ENCODE data around the gene KDM4D. TPM values are rescaled to one million over a fixed set of nuclear protein-coding genes. Genes with fewer than 3 reads are reported as not detected.
"Not testable (repeated sequence)": the region's sequence is repeated elsewhere in the genome, so short reads cannot be mapped to it uniquely, and the experiment has no call there.

Gene KDM4D
- total RNA-seq, 1 experiment from 2014 or later, result 3.3 TPM

DNA sequence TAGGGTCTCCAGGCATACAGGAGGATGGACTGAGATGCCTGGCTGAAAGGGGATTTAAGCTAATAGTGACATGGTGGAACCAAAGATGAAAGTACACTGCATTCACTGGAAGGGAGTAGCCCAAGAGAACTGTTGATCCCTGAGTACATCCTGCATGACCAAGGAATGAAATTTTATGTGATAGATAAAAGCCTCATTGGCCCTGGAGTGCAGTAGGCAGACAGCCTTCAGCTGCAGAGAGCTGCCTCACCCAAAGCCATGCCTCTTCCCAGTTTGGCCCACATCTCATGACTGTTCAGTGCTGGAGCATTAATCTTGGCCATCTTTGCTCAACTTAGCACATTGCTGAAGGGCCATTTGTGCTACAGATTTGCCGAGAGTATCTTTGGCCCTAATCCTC lies 59.5 kb downstream of the KDM4D start:
- Histone ChIP-seq H3K4me3 (ENCODE audit: insufficient read depth, low read depth, low read length) (no peak overlapping the region), H3K36me3 (replicated peaks; ENCODE audit: control insufficient read depth, insufficient read depth, low read length) (no peaks in the 10 kb centered on the region)
- no peak for DNase-seq

DNA sequence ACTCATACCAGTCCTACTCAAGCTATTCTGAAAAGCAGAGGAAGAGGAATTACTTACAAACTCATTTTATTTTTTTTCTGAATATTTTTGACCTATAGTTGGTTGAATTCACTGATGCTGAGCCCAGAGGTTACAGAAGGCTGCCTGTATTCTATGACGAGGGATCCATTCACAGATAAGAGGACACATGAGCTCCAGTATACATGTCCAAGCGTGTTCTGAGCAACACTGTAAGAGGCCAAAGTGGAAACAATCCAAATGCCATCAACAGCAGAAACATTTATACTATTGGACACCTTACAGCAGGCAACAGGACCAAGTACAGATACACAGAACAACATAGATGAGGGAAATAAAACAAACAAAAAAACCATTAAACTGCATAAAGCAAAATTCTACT lies 61.8 kb downstream of the KDM4D start:
- no peak for DNase-seq
- no peaks in the 10 kb centered on the region for H3K36me3 ChIP-seq (replicated peaks; ENCODE audit: control insufficient read depth, insufficient read depth, low read length)
- H3K4me3 ChIP-seq (ENCODE audit: insufficient read depth, low read depth, low read length), result no peak overlapping the region
- no peaks in the 10 kb centered on the region; the same call in 1 of the 2 replicates for H3K27me3 ChIP-seq (ENCODE audit: control insufficient read depth, insufficient read depth, low read length)

More for the DNA sequence above, 59.5 kb downstream of the KDM4D start:
- no peaks in the 10 kb centered on the region; the same call in 1 of the 2 replicates for H3K27me3 ChIP-seq (ENCODE audit: control insufficient read depth, insufficient read depth, low read length)

DNA sequence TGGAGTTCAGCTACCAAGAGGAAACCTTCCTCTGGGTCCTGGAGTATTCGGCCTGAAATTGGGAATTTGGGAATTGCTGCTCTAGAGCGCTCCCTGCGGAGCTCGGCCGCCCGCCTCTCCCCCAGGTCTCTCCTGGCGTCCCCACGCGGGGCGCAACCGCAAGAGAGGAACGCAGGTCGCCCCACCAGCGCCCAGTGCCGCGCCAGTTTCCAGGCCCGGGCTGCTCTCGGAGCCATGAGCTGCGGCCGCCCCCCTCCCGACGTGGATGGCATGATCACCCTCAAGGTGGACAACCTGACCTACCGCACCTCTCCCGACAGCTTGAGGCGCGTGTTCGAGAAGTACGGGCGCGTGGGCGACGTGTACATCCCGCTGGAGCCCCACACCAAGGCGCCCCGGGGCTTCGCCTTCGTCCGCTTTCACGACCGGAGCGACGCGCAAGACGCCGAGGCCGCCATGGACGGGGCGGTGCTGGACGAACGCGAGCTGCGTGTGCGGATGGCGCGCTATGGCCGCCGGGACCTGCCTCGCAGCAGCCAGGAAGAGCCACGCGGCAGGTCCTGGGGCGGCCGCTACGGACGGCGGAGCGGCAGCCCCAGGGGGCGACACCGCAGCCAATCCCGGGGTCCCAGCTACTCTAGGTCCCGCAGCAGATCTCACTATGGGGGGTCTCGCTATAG lies 64.0 kb downstream of the KDM4D start:
- not testable (repeated sequence) for H3K4me3 ChIP-seq (ENCODE audit: insufficient read depth, low read depth, low read length); H3K27me3 ChIP-seq (ENCODE audit: control insufficient read depth, insufficient read depth, low read length); H3K36me3 ChIP-seq (replicated peaks; ENCODE audit: control insufficient read depth, insufficient read depth, low read length); DNase-seq

DNA sequence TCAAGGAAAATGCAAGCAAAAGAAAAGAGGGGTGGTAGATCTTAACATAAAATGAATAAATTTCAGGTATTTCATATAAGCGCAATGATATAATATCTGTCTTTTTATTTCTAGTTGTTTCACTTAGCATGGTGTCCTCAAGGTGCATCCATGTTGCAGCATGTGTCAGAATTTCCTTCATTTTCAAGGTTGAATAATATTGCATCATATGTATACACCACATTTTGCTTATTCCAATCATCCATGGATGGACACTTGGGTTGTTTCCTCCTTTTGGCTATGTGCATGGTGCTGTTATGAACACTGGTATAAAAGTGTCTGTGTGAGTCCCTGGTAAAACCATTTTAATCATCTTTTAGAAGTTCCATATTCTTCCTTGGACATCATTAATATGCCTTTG lies 68.7 kb downstream of the KDM4D start:
- no peak for DNase-seq
- Histone ChIP-seq H3K27me3 (ENCODE audit: control insufficient read depth, insufficient read depth, low read length) (no peaks in the 10 kb centered on the region), H3K36me3 (replicated peaks; ENCODE audit: control insufficient read depth, insufficient read depth, low read length) (no peaks in the 10 kb centered on the region), H3K4me3 (ENCODE audit: insufficient read depth, low read depth, low read length) (no peak overlapping the region)

DNA sequence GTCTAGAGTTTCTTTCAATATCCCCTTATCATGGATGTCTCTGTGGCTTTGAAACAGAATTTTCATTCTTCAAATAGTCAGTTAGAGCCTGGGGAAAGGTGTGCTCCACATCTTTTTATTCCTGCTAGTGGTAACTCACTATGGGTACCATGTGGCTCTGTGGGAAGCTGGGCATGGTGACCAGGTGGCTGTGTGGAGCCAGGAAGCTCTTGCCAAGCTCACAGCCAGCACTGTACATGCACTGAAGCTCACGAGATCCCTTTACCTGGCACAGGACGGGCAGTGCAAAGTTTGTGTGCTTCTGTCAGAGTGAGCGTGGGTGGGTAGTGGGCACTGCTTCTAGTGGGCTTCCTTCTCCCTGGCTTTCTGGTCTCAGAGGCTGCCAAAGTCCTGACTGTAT lies 69.4 kb downstream of the KDM4D start:
- H3K36me3 ChIP-seq (replicated peaks; ENCODE audit: control insufficient read depth, insufficient read depth, low read length), result no peaks in the 10 kb centered on the region
- DNase-seq, result no peak
- no peaks in the 10 kb centered on the region for H3K27me3 ChIP-seq (ENCODE audit: control insufficient read depth, insufficient read depth, low read length)

DNA sequence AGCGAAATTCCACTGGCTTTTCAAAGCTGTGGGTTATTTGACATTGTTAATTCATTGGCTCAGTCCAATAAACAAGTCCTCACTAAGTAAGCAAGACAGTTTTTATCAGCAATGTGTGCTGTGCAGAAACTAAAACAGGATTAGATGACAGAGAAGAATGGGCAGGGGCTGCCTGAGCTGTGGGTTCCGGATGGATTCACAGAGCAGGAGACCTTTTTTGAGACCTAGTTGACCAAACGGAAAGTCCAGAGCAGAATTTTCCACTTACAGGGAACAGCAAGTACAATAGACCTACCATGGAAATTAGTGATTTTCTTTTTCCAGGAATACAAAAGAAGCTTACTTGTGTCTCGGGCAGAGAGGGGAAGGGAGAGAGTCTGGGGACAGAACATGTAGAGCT lies 70.5 kb downstream of the KDM4D start:
- DNase-seq, result no peak
- no peak overlapping the region for H3K4me3 ChIP-seq (ENCODE audit: insufficient read depth, low read depth, low read length)
- no peaks in the 10 kb centered on the region for H3K36me3 ChIP-seq (replicated peaks; ENCODE audit: control insufficient read depth, insufficient read depth, low read length)
- no peaks in the 10 kb centered on the region for H3K27me3 ChIP-seq (ENCODE audit: control insufficient read depth, insufficient read depth, low read length)

More for the DNA sequence above, 69.4 kb downstream of the KDM4D start:
- H3K4me3 ChIP-seq (ENCODE audit: insufficient read depth, low read depth, low read length), result no peak overlapping the region

DNA sequence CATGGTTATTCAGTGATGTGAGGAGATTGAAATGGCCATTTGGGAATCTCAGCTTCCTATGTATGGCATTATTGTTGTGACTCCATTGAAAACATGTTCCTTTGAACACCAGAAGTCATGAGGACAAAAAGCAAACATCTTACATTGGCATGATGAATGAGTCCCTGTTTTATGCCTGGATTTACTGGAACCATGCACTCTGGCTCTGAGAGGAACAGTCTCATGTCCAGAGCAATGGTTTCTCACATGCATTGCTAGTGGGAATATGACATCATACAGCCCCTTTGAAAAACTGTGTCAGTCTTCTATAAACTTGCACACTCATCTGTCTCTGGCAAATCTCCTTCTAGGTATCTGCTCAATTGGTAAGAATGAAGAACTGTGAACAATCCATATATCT lies 72.3 kb downstream of the KDM4D start:
- no peaks in the 10 kb centered on the region for H3K27me3 ChIP-seq (ENCODE audit: control insufficient read depth, insufficient read depth, low read length)
- H3K4me3 ChIP-seq (ENCODE audit: insufficient read depth, low read depth, low read length), result no peak overlapping the region
- H3K36me3 ChIP-seq (replicated peaks; ENCODE audit: control insufficient read depth, insufficient read depth, low read length), result no peaks in the 10 kb centered on the region
- DNase-seq, result no peak

Other genes with a start within 250 kb of the KDM4D start
- 18.0 and 20.7 TPM in 2 replicates for gene AMOTL1, start 205.4 kb upstream of the KDM4D start, total RNA-seq (2014; rRNA removed; shearing (Covaris generic))
- gene CWC15, start 153 bp upstream of the KDM4D start, total RNA-seq (2014; rRNA removed; shearing (Covaris generic)), result 30.6 and 42.6 TPM in 2 replicates
- gene KDM4E, start 51.5 kb downstream of the KDM4D start, total RNA-seq (2014; rRNA removed; shearing (Covaris generic)), result not detected in 2 replicates
- not detected in 2 replicates for gene KDM4F, start 75.7 kb downstream of the KDM4D start, total RNA-seq (2014; rRNA removed; shearing (Covaris generic))
- 11.6 and 15.2 TPM in 2 replicates for gene SRSF8, start 93.2 kb downstream of the KDM4D start, total RNA-seq (2014; rRNA removed; shearing (Covaris generic))
- gene ENDOD1, start 116.1 kb downstream of the KDM4D start, total RNA-seq (2014; rRNA removed; shearing (Covaris generic)), result 3.6 and 6.2 TPM in 2 replicates